ENCODE data around the gene HHEX.

The HHEX gene

DNA sequence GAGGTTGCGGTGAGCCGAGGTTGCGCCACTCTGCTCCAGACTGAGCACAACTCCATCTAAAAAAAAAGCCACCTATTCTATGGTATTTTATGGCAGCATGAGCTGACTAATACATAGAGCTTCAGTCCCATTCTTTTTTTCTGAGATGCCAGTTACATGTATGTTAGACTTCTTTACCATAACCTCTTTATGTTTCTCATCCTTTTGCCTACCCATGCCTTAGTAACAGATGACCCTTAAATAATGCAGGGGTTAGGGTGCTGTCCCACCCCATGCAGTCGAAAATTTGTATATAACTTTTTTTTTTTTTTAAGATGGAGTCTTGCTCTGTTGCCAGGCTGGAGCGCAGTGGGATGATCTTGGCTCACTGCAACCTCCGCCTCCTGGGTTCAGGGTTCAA is 22.7 kb upstream of the HHEX start:
- Histone ChIP-seq H3K36me3 (ENCODE audit: low read depth) (no peaks in the 10 kb centered on the region), H3K9me3 (ENCODE audit: severe bottlenecking) (no peaks in the 10 kb centered on the region), H3K4me1 (ENCODE audit: insufficient read depth, poor library complexity, severe bottlenecking) (no peaks in the 10 kb centered on the region), H3K27me3 (ENCODE audit: insufficient read depth, poor library complexity, severe bottlenecking) (no peaks in the 10 kb centered on the region), H3K4me3 (ENCODE audit: severe bottlenecking) (no peak overlapping the region), H3K27ac (ENCODE audit: poor library complexity, severe bottlenecking) (no peak overlapping the region)
- TF ChIP-seq, protein P1, sequence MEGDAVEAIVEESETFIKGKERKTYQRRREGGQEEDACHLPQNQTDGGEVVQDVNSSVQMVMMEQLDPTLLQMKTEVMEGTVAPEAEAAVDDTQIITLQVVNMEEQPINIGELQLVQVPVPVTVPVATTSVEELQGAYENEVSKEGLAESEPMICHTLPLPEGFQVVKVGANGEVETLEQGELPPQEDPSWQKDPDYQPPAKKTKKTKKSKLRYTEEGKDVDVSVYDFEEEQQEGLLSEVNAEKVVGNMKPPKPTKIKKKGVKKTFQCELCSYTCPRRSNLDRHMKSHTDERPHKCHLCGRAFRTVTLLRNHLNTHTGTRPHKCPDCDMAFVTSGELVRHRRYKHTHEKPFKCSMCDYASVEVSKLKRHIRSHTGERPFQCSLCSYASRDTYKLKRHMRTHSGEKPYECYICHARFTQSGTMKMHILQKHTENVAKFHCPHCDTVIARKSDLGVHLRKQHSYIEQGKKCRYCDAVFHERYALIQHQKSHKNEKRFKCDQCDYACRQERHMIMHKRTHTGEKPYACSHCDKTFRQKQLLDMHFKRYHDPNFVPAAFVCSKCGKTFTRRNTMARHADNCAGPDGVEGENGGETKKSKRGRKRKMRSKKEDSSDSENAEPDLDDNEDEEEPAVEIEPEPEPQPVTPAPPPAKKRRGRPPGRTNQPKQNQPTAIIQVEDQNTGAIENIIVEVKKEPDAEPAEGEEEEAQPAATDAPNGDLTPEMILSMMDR (IDR thresholded peaks at IDR 0.05; ENCODE audit: poor library complexity, severe bottlenecking): no peak
- ATAC-seq (ENCODE audit: low read depth) (no peak), DNase-seq (ENCODE audit: low spot score) (no peak)

DNA sequence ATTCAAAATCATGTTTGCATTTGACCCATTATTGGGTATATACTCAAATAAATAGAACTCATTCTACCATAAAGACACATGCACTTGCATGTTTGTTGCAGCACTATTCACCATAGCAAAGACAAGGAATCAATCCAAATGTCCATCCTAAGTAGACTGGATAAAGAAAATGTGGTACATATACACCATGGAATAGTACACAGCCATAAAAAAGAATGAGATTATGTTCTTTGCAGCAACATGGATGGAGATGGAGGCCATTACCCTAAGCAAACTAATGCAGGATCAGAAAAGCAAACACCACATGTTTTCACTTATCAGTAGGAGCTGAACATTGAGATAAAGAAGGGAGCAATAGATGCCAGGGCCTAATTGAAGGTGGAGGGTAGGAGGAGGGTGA is 12.0 kb upstream of the HHEX start:
- Histone ChIP-seq H3K36me3 (ENCODE audit: low read depth) (no peaks in the 10 kb centered on the region), H3K4me1 (ENCODE audit: insufficient read depth, poor library complexity, severe bottlenecking) (no peaks in the 10 kb centered on the region)
- no peak for ATAC-seq (ENCODE audit: low read depth)

DNA sequence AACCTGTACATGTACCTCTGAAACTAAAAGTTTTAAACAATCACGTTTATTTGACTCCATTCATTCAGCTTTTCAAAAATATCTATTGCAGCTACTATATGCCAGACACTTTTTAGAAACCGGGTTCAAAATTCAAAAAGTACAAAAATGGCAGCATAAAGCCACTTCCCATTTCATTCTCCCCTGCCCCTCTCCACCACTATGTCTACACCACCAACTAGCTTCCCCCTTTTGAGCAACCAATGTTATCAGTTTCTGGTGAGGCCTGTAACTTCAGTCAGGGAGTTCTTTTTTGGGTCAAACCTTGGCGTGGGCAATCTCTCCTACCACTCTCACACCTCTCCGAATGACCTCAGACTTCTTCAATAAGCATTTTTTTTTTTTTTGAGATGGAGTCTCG is 11.5 kb upstream of the HHEX start:
- Histone ChIP-seq H3K27me3 (ENCODE audit: insufficient read depth, poor library complexity, severe bottlenecking) (no peaks in the 10 kb centered on the region), H3K9me3 (ENCODE audit: severe bottlenecking) (no peaks in the 10 kb centered on the region), H3K36me3 (ENCODE audit: low read depth) (no peaks in the 10 kb centered on the region), H3K4me1 (ENCODE audit: insufficient read depth, poor library complexity, severe bottlenecking) (no peaks in the 10 kb centered on the region), H3K4me3 (ENCODE audit: severe bottlenecking) (no peak overlapping the region), H3K27ac (ENCODE audit: poor library complexity, severe bottlenecking) (no peak overlapping the region)
- DNase-seq (ENCODE audit: low spot score): no peak
- TF ChIP-seq, protein P1 (IDR thresholded peaks at IDR 0.05; ENCODE audit: poor library complexity, severe bottlenecking): no peak
- no peak for ATAC-seq (ENCODE audit: low read depth)

More for the DNA sequence above, 12.0 kb upstream of the HHEX start:
- TF ChIP-seq, protein P1 (IDR thresholded peaks at IDR 0.05; ENCODE audit: poor library complexity, severe bottlenecking): no peak
- DNase-seq (ENCODE audit: low spot score): no peak
- no peaks in the 10 kb centered on the region for H3K9me3 ChIP-seq (ENCODE audit: severe bottlenecking)
- no peaks in the 10 kb centered on the region for H3K27me3 ChIP-seq (ENCODE audit: insufficient read depth, poor library complexity, severe bottlenecking)
- H3K4me3 ChIP-seq (ENCODE audit: severe bottlenecking): no peak overlapping the region
- H3K27ac ChIP-seq (ENCODE audit: poor library complexity, severe bottlenecking): no peak overlapping the region

DNA sequence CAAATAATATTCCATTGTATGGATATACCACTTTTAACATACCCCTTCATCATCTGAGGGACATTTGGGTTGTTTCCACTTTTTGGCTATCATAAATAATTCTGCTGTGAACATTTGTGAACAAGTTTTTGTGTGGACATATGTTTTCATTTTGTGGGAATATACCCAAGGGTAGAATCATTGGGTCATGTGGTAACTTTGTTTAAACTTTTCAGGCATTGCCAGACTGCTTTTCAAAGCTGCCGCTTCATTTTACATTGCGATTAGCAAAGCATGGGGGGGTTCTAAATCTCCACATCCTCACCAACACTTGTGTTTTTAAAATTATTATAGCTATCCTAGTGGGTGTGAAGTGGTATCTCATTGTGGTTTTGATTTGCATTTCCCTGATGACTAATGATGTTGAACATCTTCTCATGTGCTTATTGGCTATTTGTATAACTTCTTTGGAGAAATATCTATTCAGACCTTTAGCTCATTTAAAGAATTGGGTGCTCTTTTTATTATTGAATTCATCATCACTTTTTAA is 8.4 kb upstream of the HHEX start:
- Histone ChIP-seq H3K9me3 (ENCODE audit: severe bottlenecking) (no peaks in the 10 kb centered on the region), H3K27me3 (ENCODE audit: insufficient read depth, poor library complexity, severe bottlenecking) (no peaks in the 10 kb centered on the region), H3K4me1 (ENCODE audit: insufficient read depth, poor library complexity, severe bottlenecking) (no peaks in the 10 kb centered on the region), H3K36me3 (ENCODE audit: low read depth) (no peaks in the 10 kb centered on the region), H3K27ac (ENCODE audit: poor library complexity, severe bottlenecking) (no peak overlapping the region), H3K4me3 (ENCODE audit: severe bottlenecking) (no peak overlapping the region)
- no peak for ATAC-seq (ENCODE audit: low read depth)
- TF ChIP-seq, protein P1 (IDR thresholded peaks at IDR 0.05; ENCODE audit: poor library complexity, severe bottlenecking): no peak
- no peak for DNase-seq (ENCODE audit: low spot score)

DNA sequence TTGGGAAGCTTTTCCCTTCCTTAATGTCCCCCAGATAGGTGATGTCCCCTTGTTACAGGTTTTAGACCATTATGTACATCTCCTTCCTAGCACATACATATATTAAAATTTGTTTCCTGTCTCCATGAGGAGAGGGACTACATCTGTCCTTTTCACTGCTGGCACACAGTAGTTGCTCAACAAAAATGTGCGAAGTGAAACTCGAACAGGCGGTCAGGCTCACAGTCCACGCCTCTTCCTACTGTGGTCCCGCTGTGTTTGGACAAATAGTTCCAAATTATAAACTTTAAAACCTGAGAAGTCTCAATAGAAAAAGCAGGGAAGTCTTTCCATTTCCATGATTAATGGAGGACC is 1.2 kb upstream of the HHEX start:
- H3K27me3 ChIP-seq (ENCODE audit: insufficient read depth, poor library complexity, severe bottlenecking): no peaks in the 10 kb centered on the region
- DNase-seq (ENCODE audit: low spot score): no peak
- no peak for ATAC-seq (ENCODE audit: low read depth)

More for the DNA sequence above, 1.2 kb upstream of the HHEX start:
- TF ChIP-seq, protein P1 (IDR thresholded peaks at IDR 0.05; ENCODE audit: poor library complexity, severe bottlenecking): no peak
- 0 out of 2 replicates have a peak, but pooled peaks cover 6% of the 10 kb centered on the region for H3K36me3 ChIP-seq (ENCODE audit: low read depth)
- no peaks in the 10 kb centered on the region for H3K4me1 ChIP-seq (ENCODE audit: insufficient read depth, poor library complexity, severe bottlenecking)
- no peaks in the 10 kb centered on the region for H3K9me3 ChIP-seq (ENCODE audit: severe bottlenecking)
- H3K27ac ChIP-seq (ENCODE audit: poor library complexity, severe bottlenecking): no peak overlapping the region
- H3K4me3 ChIP-seq (ENCODE audit: severe bottlenecking): peak overlapping the region; percentile 91

Data from RWPE2 (cell line).